HUES6 (cell line): Measurements from ENCODE around the gene SLC35G6.
"Not testable (repeated sequence)": the region's sequence is repeated elsewhere in the genome, so short reads cannot be mapped to it uniquely, and the experiment has no call there.

Experiments used
- H3K27ac ChIP-seq: 2 replicates; pipeline ENCODE4 v1.7.0; 2013; ENCODE audit warnings: low read depth, mild to moderate bottlenecking, low read length, inconsistent platforms
- H3K27me3 ChIP-seq: 2 replicates; pipeline ENCODE4 v1.6.1; 2013; ENCODE audit warnings: low read length; ENCODE audit not compliant: control insufficient read depth, insufficient read depth
- H3K36me3 ChIP-seq: 2 replicates; pipeline ENCODE4 v1.6.1; 2013; ENCODE audit warnings: low read length; ENCODE audit not compliant: control insufficient read depth, insufficient read depth
- H3K4me1 ChIP-seq: 2 replicates; pipeline ENCODE4 v1.6.1; 2013; ENCODE audit warnings: low read length; ENCODE audit not compliant: control insufficient read depth, insufficient read depth
- H3K4me3 ChIP-seq: 2 replicates; pipeline ENCODE4 v1.5.1; 2013; ENCODE audit warnings: low read depth, low read length
- H3K9ac ChIP-seq: one replicate; pipeline ENCODE4 v1.6.1; 2013; ENCODE audit warnings: mild to moderate bottlenecking, low read length
- H3K9me3 ChIP-seq: 2 replicates; pipeline ENCODE4 v1.6.1; 2013; ENCODE audit warnings: low read depth, low read length; ENCODE audit not compliant: control insufficient read depth, insufficient read depth

SLC35G6 gene

GRCh38 chr17:7470457-7470973 lies 10.7 kb upstream of the SLC35G6 start:
- not testable (repeated sequence) for H3K27me3 ChIP-seq, H3K4me1 ChIP-seq, H3K9ac ChIP-seq, H3K4me3 ChIP-seq, H3K27ac ChIP-seq, H3K9me3 ChIP-seq
- peaks cover 10% of the 10 kb centered on the region for H3K36me3 ChIP-seq

DNA sequence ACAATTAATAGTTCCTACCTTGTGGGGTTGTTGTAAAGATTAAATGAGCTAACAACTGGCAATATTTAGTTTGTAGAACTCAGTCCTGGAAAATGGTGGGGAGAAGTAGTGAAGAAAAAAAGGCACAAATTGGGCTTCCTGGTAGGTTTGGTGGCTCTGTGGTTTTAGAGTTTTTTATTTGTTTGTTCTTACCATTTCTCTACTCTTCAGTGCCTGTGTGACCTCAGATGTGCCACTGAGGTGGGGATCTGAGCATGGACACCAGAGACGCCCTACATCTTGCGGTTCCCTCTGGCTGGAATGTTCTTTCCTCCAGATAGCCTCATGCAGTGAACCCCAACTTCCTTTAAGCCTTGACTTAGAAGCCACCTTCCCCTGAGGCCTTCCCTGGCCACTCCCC lies 9.5 kb upstream of the SLC35G6 start:
- Histone ChIP-seq H3K4me3 (no peak overlapping the region), H3K27ac (no peak overlapping the region), H3K9me3 (no peaks in the 10 kb centered on the region), H3K4me1 (peaks cover 9% of the 10 kb centered on the region), H3K9ac (no peak overlapping the region), H3K36me3 (peaks cover 3% of the 10 kb centered on the region), H3K27me3 (no peaks in the 10 kb centered on the region)

GRCh38 chr17:7474767-7475166 lies 6.5 kb upstream of the SLC35G6 start:
- peaks cover 29% of the 10 kb centered on the region for H3K4me1 ChIP-seq
- not testable (repeated sequence) for H3K9ac ChIP-seq, H3K27me3 ChIP-seq, H3K36me3 ChIP-seq, H3K27ac ChIP-seq, H3K4me3 ChIP-seq, H3K9me3 ChIP-seq

GRCh38 chr17:7475764-7476422 lies 5.4 kb upstream of the SLC35G6 start:
- no peaks in the 10 kb centered on the region for H3K9me3 ChIP-seq
- no peak overlapping the region for H3K9ac ChIP-seq
- H3K4me1 ChIP-seq, result peaks cover 34% of the 10 kb centered on the region
- no peak overlapping the region for H3K27ac ChIP-seq
- no peak overlapping the region for H3K4me3 ChIP-seq
- no peaks in the 10 kb centered on the region for H3K27me3 ChIP-seq
- H3K36me3 ChIP-seq, result no peaks in the 10 kb centered on the region

DNA sequence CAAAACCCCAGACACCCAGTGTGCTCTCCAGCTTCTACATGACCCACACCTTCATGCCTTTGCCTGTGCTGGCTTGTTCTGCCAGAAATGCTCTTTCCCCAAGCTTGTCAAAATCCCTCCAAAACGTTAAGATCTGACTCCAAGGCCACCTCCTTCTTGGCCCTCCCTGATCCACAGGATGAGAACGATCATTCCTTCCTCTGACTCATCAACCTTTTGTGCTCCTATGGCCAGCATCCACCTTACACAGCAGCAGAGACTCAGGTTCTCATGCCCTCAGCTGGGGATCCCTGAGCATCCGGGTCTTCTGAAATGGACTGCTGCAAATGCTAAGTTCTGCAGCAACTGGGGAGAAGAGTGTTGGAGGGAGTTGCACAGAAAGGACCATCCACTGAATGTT lies 4.8 kb upstream of the SLC35G6 start:
- peaks cover 34% of the 10 kb centered on the region for H3K4me1 ChIP-seq
- no peak overlapping the region for H3K4me3 ChIP-seq
- H3K9ac ChIP-seq, result peak overlapping the region; percentile 0
- no peak overlapping the region for H3K27ac ChIP-seq
- H3K36me3 ChIP-seq, result no peaks in the 10 kb centered on the region
- H3K27me3 ChIP-seq, result no peaks in the 10 kb centered on the region
- H3K9me3 ChIP-seq, result no peaks in the 10 kb centered on the region

DNA sequence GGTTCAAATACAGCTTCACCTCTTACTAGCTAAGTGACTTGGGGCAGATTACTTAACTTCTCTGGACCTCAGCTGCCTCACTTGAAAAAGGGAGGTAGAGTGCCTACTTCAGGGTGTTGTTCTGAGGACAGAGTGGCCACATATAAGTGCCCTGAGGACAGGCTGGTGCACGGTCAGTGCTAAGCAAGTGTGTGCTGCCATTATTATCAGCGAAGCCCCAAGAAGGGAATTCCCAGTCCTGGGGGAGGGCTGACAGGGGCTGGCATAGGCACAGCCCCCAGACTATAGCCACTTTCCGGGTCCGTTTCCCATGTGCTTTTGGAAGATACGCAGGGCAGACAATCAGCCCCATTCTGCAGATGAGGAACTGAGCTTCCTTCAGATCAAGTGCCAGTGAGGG lies 4.3 kb upstream of the SLC35G6 start:
- Histone ChIP-seq H3K27ac (no peak overlapping the region), H3K9me3 (no peaks in the 10 kb centered on the region), H3K4me1 (peaks cover 34% of the 10 kb centered on the region), H3K9ac (no peak overlapping the region), H3K4me3 (no peak overlapping the region), H3K27me3 (no peaks in the 10 kb centered on the region), H3K36me3 (no peaks in the 10 kb centered on the region)

- no peaks in the 10 kb centered on the region for H3K36me3 ChIP-seq
- no peak overlapping the region for H3K27ac ChIP-seq
- peak overlapping the region; percentile 18 for H3K9ac ChIP-seq
Measured at GRCh38 chr17:7477392-7478275, 3.6 kb upstream of the SLC35G6 start.

DNA sequence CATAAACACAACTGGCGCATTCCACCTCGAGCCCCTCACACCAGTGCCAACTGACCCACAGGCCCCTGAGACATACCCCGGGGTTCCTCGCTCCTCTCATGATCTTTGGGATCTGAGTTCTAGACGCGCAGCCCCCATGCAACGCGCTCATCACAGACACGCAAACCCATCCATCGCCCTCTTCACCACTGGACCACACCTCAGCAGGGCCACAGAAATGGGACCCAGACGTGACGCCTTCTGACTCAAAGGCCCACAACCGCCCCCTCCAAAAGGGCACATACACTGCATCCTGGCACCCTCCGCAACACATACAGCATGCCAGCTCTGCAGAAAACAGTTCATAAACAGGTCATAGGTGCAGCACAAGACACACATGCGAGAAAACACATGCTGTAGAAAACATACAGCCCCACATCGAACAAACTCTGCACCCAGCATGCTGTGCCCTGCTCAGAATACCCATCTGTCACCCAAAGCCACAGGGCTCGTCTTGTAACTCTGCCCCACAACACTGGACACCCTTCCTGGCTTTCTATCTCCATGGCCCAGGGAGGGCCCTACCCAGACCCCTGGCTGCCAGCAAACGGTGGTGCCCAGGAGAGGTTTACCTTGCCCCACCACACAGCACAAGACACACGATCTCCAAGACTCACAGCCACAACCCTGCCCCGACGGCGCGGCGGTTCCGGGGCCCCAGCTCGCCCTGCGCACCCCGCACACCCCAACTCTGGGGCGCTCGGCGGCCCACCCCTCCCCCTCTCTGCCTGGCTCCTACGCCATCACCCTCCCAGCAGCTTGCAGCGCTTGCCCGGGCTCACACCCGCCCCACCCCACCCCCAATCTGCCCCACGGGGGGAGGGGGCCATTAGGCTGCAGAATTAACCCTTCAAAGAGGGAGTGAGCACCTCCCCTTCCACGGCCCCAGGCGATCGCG lies 2.7 kb upstream of the SLC35G6 start:
- Histone ChIP-seq H3K9me3 (no peaks in the 10 kb centered on the region), H3K4me1 (peaks cover 44% of the 10 kb centered on the region), H3K27me3 (no peaks in the 10 kb centered on the region), H3K4me3 (peak overlapping the region; percentile 66), H3K27ac (peak overlapping the region; percentile 50; the same call in 1 of the 2 replicates), H3K36me3 (no peaks in the 10 kb centered on the region), H3K9ac (peak overlapping the region; percentile 72)

More at GRCh38 chr17:7477392-7478275, 3.6 kb upstream of the SLC35G6 start:
- Histone ChIP-seq H3K4me1 (peaks cover 38% of the 10 kb centered on the region), H3K27me3 (no peaks in the 10 kb centered on the region), H3K9me3 (no peaks in the 10 kb centered on the region), H3K4me3 (peak overlapping the region; percentile 66)

- no peaks in the 10 kb centered on the region for H3K36me3 ChIP-seq
- no peaks in the 10 kb centered on the region for H3K27me3 ChIP-seq
- H3K9me3 ChIP-seq, result no peaks in the 10 kb centered on the region
- peak within 1 kb of the TSS; percentile 92 for H3K9ac ChIP-seq
- peak within 1 kb of the TSS; percentile 52; the same call in 1 of the 2 replicates for H3K27ac ChIP-seq
- peak within 1 kb of the TSS; percentile 81 for H3K4me3 ChIP-seq
- H3K4me1 ChIP-seq, result peaks cover 44% of the 10 kb centered on the region
Measured at GRCh38 chr17:7479213-7480088, 1.8 kb upstream of the SLC35G6 start, which contains the start of gene ZBTB4. Gene ZBTB4 (minus strand): TSS chr17:7479631. CDS start chr17:7466801, 12,830 bp downstream.

GRCh38 chr17:7480089-7480384 lies 1.2 kb upstream of the SLC35G6 start:
- peak overlapping the region; percentile 52; the same call in 1 of the 2 replicates for H3K27ac ChIP-seq
- H3K4me1 ChIP-seq, result peaks cover 44% of the 10 kb centered on the region
- H3K9ac ChIP-seq, result peak overlapping the region; percentile 92

More at GRCh38 chr17:7480089-7480384, 1.2 kb upstream of the SLC35G6 start:
- Histone ChIP-seq H3K9me3 (no peaks in the 10 kb centered on the region), H3K4me3 (peak overlapping the region; percentile 81), H3K27me3 (no peaks in the 10 kb centered on the region), H3K36me3 (no peaks in the 10 kb centered on the region)
